MM.1S (cell line): ENCODE results near the gene PPP1CC.

Experiments
- EZH2phosphoT487 ChIP-seq: fragments of 300-600 bp; sonication (generic); IDR thresholded peaks from 2 replicates; pipeline ENCODE4 v1.6.1; 2018; ENCODE audit warnings: antibody characterized with exemption, low read length
- TF ChIP-seq, protein P1 (sequence below): fragments of 300-600 bp; sonication (generic); IDR thresholded peaks from 2 replicates; pipeline ENCODE4 v1.5.1; 2016; ENCODE audit warnings: antibody characterized with exemption, low read length, mixed read lengths

DNA sequence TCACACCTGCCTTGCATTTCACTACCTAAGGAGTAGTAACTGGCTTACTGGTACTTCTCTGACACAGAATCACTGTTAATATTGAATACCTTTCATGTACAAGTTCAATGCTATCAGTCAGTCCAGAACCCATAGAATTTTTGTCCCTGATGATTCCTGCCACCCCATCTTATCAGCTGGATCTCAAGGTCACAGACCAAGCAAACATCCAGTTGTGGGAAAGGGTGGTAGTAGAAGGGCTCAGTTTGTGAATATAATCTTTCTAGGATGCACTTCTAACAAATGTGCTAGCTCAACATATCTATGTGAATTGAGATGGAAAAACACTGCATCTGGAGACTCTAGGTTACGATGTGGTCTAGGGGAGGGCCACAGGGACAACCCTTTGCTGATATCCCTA, 14.1 kb downstream of the PPP1CC start:
- TF ChIP-seq, protein P1, sequence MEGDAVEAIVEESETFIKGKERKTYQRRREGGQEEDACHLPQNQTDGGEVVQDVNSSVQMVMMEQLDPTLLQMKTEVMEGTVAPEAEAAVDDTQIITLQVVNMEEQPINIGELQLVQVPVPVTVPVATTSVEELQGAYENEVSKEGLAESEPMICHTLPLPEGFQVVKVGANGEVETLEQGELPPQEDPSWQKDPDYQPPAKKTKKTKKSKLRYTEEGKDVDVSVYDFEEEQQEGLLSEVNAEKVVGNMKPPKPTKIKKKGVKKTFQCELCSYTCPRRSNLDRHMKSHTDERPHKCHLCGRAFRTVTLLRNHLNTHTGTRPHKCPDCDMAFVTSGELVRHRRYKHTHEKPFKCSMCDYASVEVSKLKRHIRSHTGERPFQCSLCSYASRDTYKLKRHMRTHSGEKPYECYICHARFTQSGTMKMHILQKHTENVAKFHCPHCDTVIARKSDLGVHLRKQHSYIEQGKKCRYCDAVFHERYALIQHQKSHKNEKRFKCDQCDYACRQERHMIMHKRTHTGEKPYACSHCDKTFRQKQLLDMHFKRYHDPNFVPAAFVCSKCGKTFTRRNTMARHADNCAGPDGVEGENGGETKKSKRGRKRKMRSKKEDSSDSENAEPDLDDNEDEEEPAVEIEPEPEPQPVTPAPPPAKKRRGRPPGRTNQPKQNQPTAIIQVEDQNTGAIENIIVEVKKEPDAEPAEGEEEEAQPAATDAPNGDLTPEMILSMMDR = no peak
- no peak for TF ChIP-seq EZH2phosphoT487
